ENCODE measurements around the gene EVA1A.
"Not testable (repeated sequence)": the region's sequence is repeated elsewhere in the genome, so short reads cannot be mapped to it uniquely, and the experiment has no call there.

Gene EVA1A

DNA sequence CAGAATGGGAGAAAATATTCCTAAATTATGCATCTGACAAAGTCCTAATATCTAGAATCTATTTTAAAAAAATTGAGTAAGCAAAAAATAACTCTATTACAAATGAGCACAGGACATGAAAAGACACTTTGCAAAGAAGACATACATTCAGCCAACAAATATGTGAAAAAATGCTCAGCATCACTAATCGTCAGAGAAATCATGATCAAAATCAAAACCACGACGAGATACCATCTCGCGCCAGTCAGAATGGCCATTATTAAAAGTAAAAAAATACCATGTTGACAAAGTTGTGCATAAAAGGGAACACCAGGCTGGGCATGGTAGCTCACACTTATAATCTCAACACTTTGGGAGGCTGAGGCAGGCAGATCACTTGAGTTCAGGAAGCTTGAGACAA lies 63.5 kb downstream of the EVA1A start:
- H3K36me3 ChIP-seq (ENCODE audit: insufficient read depth, insufficient read length, low read length), result no peaks in the 10 kb centered on the region
- no peak overlapping the region for H3K4me3 ChIP-seq (ENCODE audit: insufficient read length, low read depth)
- TF ChIP-seq SUZ12 (IDR thresholded peaks at IDR 0.05; ENCODE audit: extremely low read depth, insufficient read depth, insufficient read length) (no peak), ZNF274 (IDR thresholded peaks at IDR 0.05; ENCODE audit: low read depth, low read length) (no peak), YY1 (IDR thresholded peaks at IDR 0.05; ENCODE audit: insufficient read depth, insufficient read length) (no peak)
- no peak for DNase-seq (ENCODE audit: low read depth, low spot score)
- no peaks in the 10 kb centered on the region for H3K27me3 ChIP-seq (ENCODE audit: insufficient read depth, insufficient read length)
- H3K9ac ChIP-seq (ENCODE audit: insufficient read length, low read depth), result no peak overlapping the region
- no peaks in the 10 kb centered on the region for H3K4me1 ChIP-seq (ENCODE audit: insufficient read depth, insufficient read length)
- H3K9me3 ChIP-seq (ENCODE audit: insufficient read depth, low read length), result no peaks in the 10 kb centered on the region

DNA sequence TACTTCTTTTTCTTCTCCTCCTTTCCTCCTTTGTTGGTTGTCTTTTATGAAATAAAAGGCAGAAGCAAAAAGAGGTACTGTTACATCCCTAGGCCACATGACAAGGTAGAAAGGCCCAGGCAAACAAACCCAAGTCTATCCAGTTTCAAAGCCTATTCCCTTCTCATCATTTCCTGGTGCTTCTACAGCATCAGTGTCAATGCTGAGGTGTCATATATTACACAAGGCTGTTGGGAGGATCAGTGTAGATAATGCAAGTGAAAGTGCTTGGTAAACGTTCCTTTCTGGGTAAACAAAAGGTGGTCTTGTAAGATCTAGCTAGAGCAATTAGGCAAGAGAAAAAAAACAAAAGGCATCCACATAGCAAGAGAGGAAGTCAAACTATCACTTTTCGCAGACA lies 64.9 kb downstream of the EVA1A start:
- Histone ChIP-seq H3K4me1 (ENCODE audit: insufficient read depth, insufficient read length) (no peaks in the 10 kb centered on the region), H3K9me3 (ENCODE audit: insufficient read depth, low read length) (no peaks in the 10 kb centered on the region), H3K9ac (ENCODE audit: insufficient read length, low read depth) (no peak overlapping the region), H3K27me3 (ENCODE audit: insufficient read depth, insufficient read length) (no peaks in the 10 kb centered on the region), H3K36me3 (ENCODE audit: insufficient read depth, insufficient read length, low read length) (no peaks in the 10 kb centered on the region), H3K4me3 (ENCODE audit: insufficient read length, low read depth) (no peak overlapping the region)
- TF ChIP-seq YY1 (IDR thresholded peaks at IDR 0.05; ENCODE audit: insufficient read depth, insufficient read length) (no peak), SUZ12 (IDR thresholded peaks at IDR 0.05; ENCODE audit: extremely low read depth, insufficient read depth, insufficient read length) (no peak), ZNF274 (IDR thresholded peaks at IDR 0.05; ENCODE audit: low read depth, low read length) (no peak)
- no peak for DNase-seq (ENCODE audit: low read depth, low spot score)

- no peaks in the 10 kb centered on the region for H3K9me3 ChIP-seq (ENCODE audit: insufficient read depth, low read length)
- H3K36me3 ChIP-seq (ENCODE audit: insufficient read depth, insufficient read length, low read length), result no peaks in the 10 kb centered on the region
- H3K4me1 ChIP-seq (ENCODE audit: insufficient read depth, insufficient read length), result no peaks in the 10 kb centered on the region
- DNase-seq (ENCODE audit: low read depth, low spot score), result no peak
- no peak overlapping the region for H3K9ac ChIP-seq (ENCODE audit: insufficient read length, low read depth)
- TF ChIP-seq SUZ12 (IDR thresholded peaks at IDR 0.05; ENCODE audit: extremely low read depth, insufficient read depth, insufficient read length), result no peak
- TF ChIP-seq YY1 (IDR thresholded peaks at IDR 0.05; ENCODE audit: insufficient read depth, insufficient read length), result no peak
- no peak for TF ChIP-seq ZNF274 (IDR thresholded peaks at IDR 0.05; ENCODE audit: low read depth, low read length)
- H3K27me3 ChIP-seq (ENCODE audit: insufficient read depth, insufficient read length), result no peaks in the 10 kb centered on the region
- H3K4me3 ChIP-seq (ENCODE audit: insufficient read length, low read depth), result no peak overlapping the region
Observed at GRCh38 chr2:75494137-75494769, 66.5 kb downstream of the EVA1A start.

- TF ChIP-seq ZNF274 (IDR thresholded peaks at IDR 0.05; ENCODE audit: low read depth, low read length) (no peak), SUZ12 (IDR thresholded peaks at IDR 0.05; ENCODE audit: extremely low read depth, insufficient read depth, insufficient read length) (no peak), YY1 (IDR thresholded peaks at IDR 0.05; ENCODE audit: insufficient read depth, insufficient read length) (no peak)
- DNase-seq (ENCODE audit: low read depth, low spot score), result no peak
Observed at GRCh38 chr2:75493230-75493629, 67.5 kb downstream of the EVA1A start.

DNA sequence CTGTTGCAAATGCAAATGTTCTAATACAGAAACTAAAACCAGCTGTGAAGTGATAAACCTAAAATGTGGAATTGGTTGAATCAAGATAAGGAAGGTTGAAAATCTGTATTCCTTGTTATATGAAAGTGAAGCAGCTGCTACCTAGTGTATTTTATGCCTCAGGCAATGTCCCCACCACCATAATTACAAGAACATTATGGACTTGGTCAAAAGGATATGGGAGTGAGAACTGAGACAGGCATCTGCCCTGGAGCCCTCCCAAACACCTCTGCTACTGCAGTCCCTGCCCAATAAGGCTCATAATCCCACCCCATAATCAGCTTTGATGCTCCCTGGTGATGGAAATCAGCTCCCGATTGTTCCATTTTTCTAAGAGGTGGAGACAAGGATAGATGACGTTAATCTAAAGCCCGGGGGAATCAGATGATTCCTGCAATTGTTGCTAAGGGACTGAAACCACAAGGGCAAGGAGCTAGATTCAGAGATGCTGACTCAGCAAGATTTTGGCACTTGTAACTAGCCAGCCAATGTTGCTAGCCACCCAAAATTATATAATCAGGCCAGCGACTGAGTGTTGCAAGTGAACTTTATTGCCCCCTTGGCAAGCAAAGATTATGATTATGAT lies 69.5 kb downstream of the EVA1A start:
- TF ChIP-seq YY1 (IDR thresholded peaks at IDR 0.05; ENCODE audit: insufficient read depth, insufficient read length) (no peak), ZNF274 (IDR thresholded peaks at IDR 0.05; ENCODE audit: low read depth, low read length) (no peak), SUZ12 (IDR thresholded peaks at IDR 0.05; ENCODE audit: extremely low read depth, insufficient read depth, insufficient read length) (no peak)
- Histone ChIP-seq H3K4me3 (ENCODE audit: insufficient read length, low read depth) (no peak overlapping the region), H3K9ac (ENCODE audit: insufficient read length, low read depth) (no peak overlapping the region), H3K9me3 (ENCODE audit: insufficient read depth, low read length) (no peaks in the 10 kb centered on the region), H3K36me3 (ENCODE audit: insufficient read depth, insufficient read length, low read length) (no peaks in the 10 kb centered on the region), H3K27me3 (ENCODE audit: insufficient read depth, insufficient read length) (no peaks in the 10 kb centered on the region), H3K4me1 (ENCODE audit: insufficient read depth, insufficient read length) (no peaks in the 10 kb centered on the region)
- no peak for DNase-seq (ENCODE audit: low read depth, low spot score)

More at GRCh38 chr2:75493230-75493629, 67.5 kb downstream of the EVA1A start:
- Histone ChIP-seq H3K27me3 (ENCODE audit: insufficient read depth, insufficient read length) (no peaks in the 10 kb centered on the region), H3K4me3 (ENCODE audit: insufficient read length, low read depth) (no peak overlapping the region), H3K9ac (ENCODE audit: insufficient read length, low read depth) (no peak overlapping the region), H3K9me3 (ENCODE audit: insufficient read depth, low read length) (no peaks in the 10 kb centered on the region), H3K36me3 (ENCODE audit: insufficient read depth, insufficient read length, low read length) (no peaks in the 10 kb centered on the region), H3K4me1 (ENCODE audit: insufficient read depth, insufficient read length) (no peaks in the 10 kb centered on the region)

- no peaks in the 10 kb centered on the region for H3K4me1 ChIP-seq (ENCODE audit: insufficient read depth, insufficient read length)
- DNase-seq (ENCODE audit: low read depth, low spot score), result no peak
- no peaks in the 10 kb centered on the region for H3K27me3 ChIP-seq (ENCODE audit: insufficient read depth, insufficient read length)
- no peaks in the 10 kb centered on the region for H3K36me3 ChIP-seq (ENCODE audit: insufficient read depth, insufficient read length, low read length)
- no peak overlapping the region for H3K9ac ChIP-seq (ENCODE audit: insufficient read length, low read depth)
- no peaks in the 10 kb centered on the region for H3K9me3 ChIP-seq (ENCODE audit: insufficient read depth, low read length)
- no peak overlapping the region for H3K4me3 ChIP-seq (ENCODE audit: insufficient read length, low read depth)
- no peak for TF ChIP-seq SUZ12 (IDR thresholded peaks at IDR 0.05; ENCODE audit: extremely low read depth, insufficient read depth, insufficient read length)
- no peak for TF ChIP-seq ZNF274 (IDR thresholded peaks at IDR 0.05; ENCODE audit: low read depth, low read length)
- TF ChIP-seq YY1 (IDR thresholded peaks at IDR 0.05; ENCODE audit: insufficient read depth, insufficient read length), result no peak
Observed at GRCh38 chr2:75489721-75490120, 71.0 kb downstream of the EVA1A start.

GRCh38 chr2:75488157-75488556 lies 72.6 kb downstream of the EVA1A start:
- Histone ChIP-seq H3K36me3 (ENCODE audit: insufficient read depth, insufficient read length, low read length) (no peaks in the 10 kb centered on the region), H3K4me1 (ENCODE audit: insufficient read depth, insufficient read length) (no peaks in the 10 kb centered on the region), H3K9ac (ENCODE audit: insufficient read length, low read depth) (no peak overlapping the region), H3K9me3 (ENCODE audit: insufficient read depth, low read length) (no peaks in the 10 kb centered on the region), H3K4me3 (ENCODE audit: insufficient read length, low read depth) (no peak overlapping the region), H3K27me3 (ENCODE audit: insufficient read depth, insufficient read length) (no peaks in the 10 kb centered on the region)
- no peak for DNase-seq (ENCODE audit: low read depth, low spot score)
- no peak for TF ChIP-seq SUZ12 (IDR thresholded peaks at IDR 0.05; ENCODE audit: extremely low read depth, insufficient read depth, insufficient read length)
- TF ChIP-seq ZNF274 (IDR thresholded peaks at IDR 0.05; ENCODE audit: low read depth, low read length), result no peak
- TF ChIP-seq YY1 (IDR thresholded peaks at IDR 0.05; ENCODE audit: insufficient read depth, insufficient read length), result no peak

GRCh38 chr2:75486735-75487134 lies 74.0 kb downstream of the EVA1A start:
- not testable (repeated sequence) for H3K9ac ChIP-seq (ENCODE audit: insufficient read length, low read depth); H3K4me1 ChIP-seq (ENCODE audit: insufficient read depth, insufficient read length); H3K27me3 ChIP-seq (ENCODE audit: insufficient read depth, insufficient read length); H3K4me3 ChIP-seq (ENCODE audit: insufficient read length, low read depth); H3K9me3 ChIP-seq (ENCODE audit: insufficient read depth, low read length); DNase-seq (ENCODE audit: low read depth, low spot score); H3K36me3 ChIP-seq (ENCODE audit: insufficient read depth, insufficient read length, low read length)

Measured in NT2/D1 (cell line).